Tibial nerve (tissue), 4 donors: ENCODE data around the gene NKX6-1. TPM values are rescaled to one million over a fixed set of nuclear protein-coding genes. Genes with fewer than 3 reads are reported as not detected.
A peak's percentile ranks its signal among the peaks of the same experiment; 100 is the strongest.

Experiments
- DNase-seq, 2 donors: peaks; one replicate each; pipeline ENCODE4 v3.0.0-alpha.2; 2019; ENCODE audit warnings: low spot score in 2 of 2
- H3K27ac ChIP-seq, 4 donors: fragments of 200-600 bp; sonication (generic) in 3 of 4; one replicate each; pipeline ENCODE4 v1.5.1; 2017 to 2019; ENCODE audit warnings: mild to moderate bottlenecking in 1 of 4
- H3K27me3 ChIP-seq, 2 donors: fragments of 200-600 bp; sonication (generic) in 1 of 2; one replicate each; pipeline versions ENCODE4 v1.5.1 to v1.6.0; 2017 to 2019
- H3K36me3 ChIP-seq, 3 donors: fragments of 200-600 bp; sonication (generic); one replicate each; pipeline ENCODE4 v1.5.1; 2018 to 2019
- H3K4me1 ChIP-seq, 4 donors: fragments of 200-600 bp; sonication (generic) in 3 of 4; one replicate each; pipeline ENCODE4 v1.5.1; 2017 to 2019
- H3K4me3 ChIP-seq, 4 donors: fragments of 200-600 bp; sonication (generic) in 3 of 4; one replicate each; pipeline ENCODE4 v1.5.1; 2017 to 2019; ENCODE audit warnings: mild to moderate bottlenecking in 1 of 4, moderate library complexity in 1 of 4
- H3K9me3 ChIP-seq, 4 donors: fragments of 200-600 bp; sonication (generic) in 3 of 4; one replicate each; pipeline ENCODE4 v1.5.1; 2017 to 2019
- EP300 ChIP-seq, 2 donors: sonication (generic); formaldehyde crosslinking; IDR thresholded peaks; one replicate each; pipeline ENCODE4 v1.6.1; 2017; ENCODE audit warnings: antibody characterized with exemption in 2 of 2, mild to moderate bottlenecking in 1 of 2
- POLR2A ChIP-seq, 2 donors: fragments of 450-650 bp; IDR thresholded peaks; one replicate each; pipeline ENCODE4 v1.6.1; 2017; ENCODE audit warnings: antibody characterized with exemption in 2 of 2, mild to moderate bottlenecking in 2 of 2, moderate library complexity in 2 of 2
- WGBS, 2 donors: methylation state at CpG; one replicate each; pipeline ENCODE4 v1.1.5; 2018; 5-methylcytosine and 5-hydroxymethylcytosine counted together
- total RNA-seq, 4 donors: library from RNA; depleted of rRNA; stranded (reverse); fragments of >200 nt; gene quantifications; one replicate each; pipeline ENCODE4 v1.1.0, GENCODE V29; 2016
- TF ChIP-seq, protein P1 (sequence below), 5 experiments: fragments of 200-600 bp in 3 of 5; fragments of 450-650 bp in 2 of 5; sonication (generic) in 3 of 5; IDR thresholded peaks; one replicate each; pipeline ENCODE4 v1.5.1; 2016 to 2019; ENCODE audit warnings: antibody characterized with exemption in 5 of 5, mild to moderate bottlenecking in 3 of 5, moderate library complexity in 2 of 5

NKX6-1 gene
- total RNA-seq, 4 donors from 2014 or later, result 0.21 TPM; not detected in 3

DNA sequence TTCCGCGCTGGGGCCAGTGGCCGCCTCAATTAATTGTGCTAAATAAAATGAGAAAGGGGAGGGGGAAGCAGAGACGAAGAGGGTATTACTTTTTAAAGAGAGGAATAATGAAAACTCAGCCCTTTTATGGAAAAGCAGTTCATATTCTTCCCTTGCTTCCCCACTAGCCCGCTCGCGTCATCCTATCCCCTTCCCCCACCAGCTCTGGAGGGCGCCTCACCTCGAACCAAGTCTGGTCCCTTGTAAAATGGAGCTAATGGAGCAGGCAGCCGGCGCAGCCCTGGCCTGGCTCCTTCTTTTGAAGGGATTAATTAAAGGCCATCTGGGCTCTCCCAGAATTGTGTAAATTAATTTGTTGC, 511 bp upstream of the NKX6-1 start:
- WGBS, 2 donors, result 4 to 7% methylated on average over 11 of the region's 11 CpGs
- H3K36me3 ChIP-seq, result no peaks in the 10 kb centered on the region
- H3K27me3 ChIP-seq, result peaks cover 15 to 100% of the 10 kb centered on the region in 2 donors
- DNase-seq, result no peak
- no peak for TF ChIP-seq POLR2A (IDR thresholded peaks at IDR 0.05)
- no peak for TF ChIP-seq EP300 (IDR thresholded peaks at IDR 0.05)
- TF ChIP-seq, protein P1, sequence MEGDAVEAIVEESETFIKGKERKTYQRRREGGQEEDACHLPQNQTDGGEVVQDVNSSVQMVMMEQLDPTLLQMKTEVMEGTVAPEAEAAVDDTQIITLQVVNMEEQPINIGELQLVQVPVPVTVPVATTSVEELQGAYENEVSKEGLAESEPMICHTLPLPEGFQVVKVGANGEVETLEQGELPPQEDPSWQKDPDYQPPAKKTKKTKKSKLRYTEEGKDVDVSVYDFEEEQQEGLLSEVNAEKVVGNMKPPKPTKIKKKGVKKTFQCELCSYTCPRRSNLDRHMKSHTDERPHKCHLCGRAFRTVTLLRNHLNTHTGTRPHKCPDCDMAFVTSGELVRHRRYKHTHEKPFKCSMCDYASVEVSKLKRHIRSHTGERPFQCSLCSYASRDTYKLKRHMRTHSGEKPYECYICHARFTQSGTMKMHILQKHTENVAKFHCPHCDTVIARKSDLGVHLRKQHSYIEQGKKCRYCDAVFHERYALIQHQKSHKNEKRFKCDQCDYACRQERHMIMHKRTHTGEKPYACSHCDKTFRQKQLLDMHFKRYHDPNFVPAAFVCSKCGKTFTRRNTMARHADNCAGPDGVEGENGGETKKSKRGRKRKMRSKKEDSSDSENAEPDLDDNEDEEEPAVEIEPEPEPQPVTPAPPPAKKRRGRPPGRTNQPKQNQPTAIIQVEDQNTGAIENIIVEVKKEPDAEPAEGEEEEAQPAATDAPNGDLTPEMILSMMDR (IDR thresholded peaks at IDR 0.05), result no peak
- H3K9me3 ChIP-seq, result no peaks in the 10 kb centered on the region
- no peak overlapping the region for H3K27ac ChIP-seq
- H3K4me3 ChIP-seq, result peak overlapping the region in 3 of 4 donors; percentile 15 to 49 (median 37)
- peaks cover 0 to 47% (median 21%) of the 10 kb centered on the region in 4 donors for H3K4me1 ChIP-seq

DNA sequence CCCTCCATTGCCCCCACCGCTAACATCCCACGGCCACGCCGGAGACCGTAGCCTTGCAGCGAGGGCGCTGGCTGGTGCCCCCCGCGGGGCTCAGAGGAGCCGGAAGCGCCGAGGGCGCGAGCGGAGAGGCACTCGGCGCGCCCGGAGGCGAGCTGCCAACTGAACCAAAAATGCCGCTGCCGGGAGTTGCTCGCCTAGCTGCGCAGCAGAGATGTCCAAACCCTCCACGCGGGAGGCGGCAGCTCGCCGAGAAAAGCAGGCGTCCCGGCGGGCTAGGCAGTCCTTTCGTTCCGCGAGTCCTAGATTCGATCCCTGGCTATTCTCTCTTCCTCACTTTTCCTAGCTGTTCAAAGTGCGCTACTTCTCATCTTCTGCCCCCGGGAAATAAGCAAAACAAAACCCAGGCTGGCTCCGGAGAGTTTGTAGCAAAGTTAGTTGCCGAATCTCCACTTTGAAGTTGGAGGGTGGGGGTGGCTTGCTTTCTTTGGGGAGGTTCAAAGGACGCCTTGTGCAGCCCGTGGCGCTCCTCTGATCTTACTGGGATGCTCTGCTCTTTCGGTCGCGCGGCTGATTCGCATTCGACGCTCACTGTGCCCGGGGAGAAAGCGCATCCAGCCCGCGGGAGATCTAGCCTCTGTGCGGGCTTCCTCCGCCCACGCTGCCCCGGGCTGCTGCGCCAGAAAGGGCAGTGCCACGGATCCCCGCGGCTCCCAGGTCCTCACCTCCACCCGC, 723 bp downstream of the NKX6-1 start:
- H3K4me1 ChIP-seq, result peaks cover 0 to 50% (median 22%) of the 10 kb centered on the region in 4 donors
- H3K27ac ChIP-seq, result no peak overlapping the region
- H3K27me3 ChIP-seq, result peaks cover 15 to 100% of the 10 kb centered on the region in 2 donors
- TF ChIP-seq POLR2A (IDR thresholded peaks at IDR 0.05) (no peak), EP300 (IDR thresholded peaks at IDR 0.05) (no peak)
- TF ChIP-seq, protein P1 (IDR thresholded peaks at IDR 0.05), result no peak
- no peaks in the 10 kb centered on the region for H3K9me3 ChIP-seq
- WGBS, 2 donors, result 0% methylated on average over 31 to 57 of the region's 63 CpGs
- H3K36me3 ChIP-seq, result no peaks in the 10 kb centered on the region
- H3K4me3 ChIP-seq, result peak overlapping the region; percentile 15 to 49 (median 38)
- no peak for DNase-seq

DNA sequence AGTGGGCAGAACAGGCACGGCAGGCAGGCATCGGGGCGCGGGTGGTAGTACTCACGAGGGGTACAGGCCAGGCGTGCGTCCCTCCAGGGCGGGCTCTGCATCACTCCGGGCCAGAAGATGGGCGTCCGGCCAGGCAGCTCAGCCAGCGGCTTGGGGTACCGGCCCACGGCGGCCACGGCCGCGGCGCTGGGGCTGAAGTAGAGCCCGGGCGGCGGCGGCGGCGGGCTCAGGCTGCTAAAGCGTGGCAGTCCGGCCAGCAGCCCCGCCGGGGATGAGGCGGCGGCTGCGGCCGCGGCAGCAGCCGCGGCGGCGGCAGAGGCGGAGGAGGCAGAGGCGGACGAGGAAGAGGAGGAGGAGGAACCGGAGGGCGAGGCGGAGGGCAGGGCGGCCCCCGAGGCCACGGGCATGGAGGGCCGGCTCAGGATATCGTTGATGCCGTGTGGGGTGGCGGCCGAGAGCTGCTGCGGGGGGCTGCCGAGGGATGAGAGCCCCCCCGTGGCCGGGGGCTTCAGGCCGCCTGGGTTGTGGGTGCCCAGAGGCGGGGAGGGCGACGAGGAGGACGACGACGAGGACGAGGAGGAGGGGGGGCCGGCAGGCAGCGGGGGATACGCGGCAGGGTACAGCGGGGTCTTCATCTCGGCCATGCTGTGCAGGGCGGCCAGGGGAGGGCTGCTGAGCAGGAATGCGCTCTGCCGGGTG, 1.4 kb downstream of the NKX6-1 start:
- Histone ChIP-seq H3K27ac (no peak overlapping the region), H3K27me3 (peaks cover 16 to 100% of the 10 kb centered on the region in 2 donors), H3K4me1 (peaks cover 0 to 57% (median 27%) of the 10 kb centered on the region in 4 donors), H3K9me3 (no peaks in the 10 kb centered on the region), H3K4me3 (peak overlapping the region; percentile 15 to 49 (median 38)), H3K36me3 (no peaks in the 10 kb centered on the region)
- no peak for TF ChIP-seq EP300 (IDR thresholded peaks at IDR 0.05)
- TF ChIP-seq, protein P1 (IDR thresholded peaks at IDR 0.05), result no peak
- TF ChIP-seq POLR2A (IDR thresholded peaks at IDR 0.05), result no peak
- WGBS, 2 donors, result 6 to 10% methylated on average over 49 to 55 of the region's 73 CpGs
- no peak for DNase-seq

DNA sequence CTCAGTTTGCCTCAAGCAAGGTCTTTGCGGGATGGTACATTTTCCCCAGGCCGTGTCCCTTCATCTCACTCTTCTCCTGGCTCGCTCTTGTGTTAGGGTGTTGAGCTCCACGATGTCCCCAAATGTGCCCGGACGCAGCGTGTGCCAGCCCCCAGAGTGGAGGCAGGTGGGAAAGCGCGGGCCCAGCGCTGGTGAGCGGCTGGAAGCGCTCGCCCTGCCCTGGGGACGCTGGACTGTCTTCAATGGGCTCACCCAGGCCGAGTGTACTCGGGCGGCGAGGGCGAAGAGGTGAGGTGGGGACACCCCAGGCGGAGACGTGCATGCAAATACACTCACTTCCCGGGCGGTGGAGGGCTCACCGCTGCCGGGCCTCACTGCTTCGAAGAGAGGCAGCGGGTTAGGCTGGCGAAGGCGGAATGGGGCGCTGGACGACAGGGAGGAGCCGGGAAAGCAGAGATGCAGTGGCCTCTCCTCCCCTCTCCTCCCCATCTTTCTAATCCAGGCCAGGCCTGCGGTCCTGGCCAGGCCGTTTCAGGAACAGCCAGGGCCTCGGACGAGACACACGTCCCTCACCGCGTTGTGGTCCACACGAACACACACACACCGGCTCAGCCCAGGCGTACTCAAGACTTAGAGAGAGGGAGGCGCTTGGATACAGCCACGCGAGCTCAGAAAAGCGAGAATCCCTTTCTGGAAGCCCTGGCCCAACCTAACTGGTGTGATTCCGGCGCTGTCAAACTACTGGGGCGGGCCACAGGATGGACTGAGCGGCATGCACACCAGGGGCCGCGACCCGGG, 2.2 kb downstream of the NKX6-1 start:
- H3K27me3 ChIP-seq, result peaks cover 16 to 100% of the 10 kb centered on the region in 2 donors
- DNase-seq, result no peak
- no peaks in the 10 kb centered on the region for H3K36me3 ChIP-seq
- no peak overlapping the region for H3K27ac ChIP-seq
- H3K9me3 ChIP-seq, result no peaks in the 10 kb centered on the region
- peak overlapping the region in 1 of 4 donors; percentile 49 for H3K4me3 ChIP-seq
- 11 to 18% methylated on average over 34 to 48 of the region's 53 CpGs for WGBS, 2 donors
- TF ChIP-seq, protein P1 (IDR thresholded peaks at IDR 0.05), result no peak
- TF ChIP-seq POLR2A (IDR thresholded peaks at IDR 0.05) (no peak), EP300 (IDR thresholded peaks at IDR 0.05) (no peak)
- H3K4me1 ChIP-seq, result peaks cover 0 to 61% (median 28%) of the 10 kb centered on the region in 4 donors
